A673 (cell line): ENCODE measurements around the gene CCDC157. TPM values are rescaled to one million over a fixed set of nuclear protein-coding genes. Genes with fewer than 3 reads are reported as not detected.

Experiments used
- BruUV-seq: library from RNA; stranded (reverse); fragments of 400-500 nt; replicated peaks from 2 replicates; lab custom pipeline; 2021; lab: Mats Ljungman, UMichigan
- CTCF ChIA-PET: fragments of 300-600 bp; sonication (Branson Sonifier 250); formaldehyde crosslinking; loops from one replicate; lab custom pipeline; 2022; ENCODE audit warnings: antibody characterized with exemption; lab: Charles Lee
- POLR2A ChIA-PET: fragments of 300-600 bp; sonication (Branson Sonifier 250); formaldehyde crosslinking; loops from one replicate; lab custom pipeline; 2022; ENCODE audit warnings: antibody characterized with exemption; ENCODE audit not compliant: low non-redundant PET; lab: Charles Lee
- DNase-seq: peaks from one replicate; pipeline ENCODE4 v3.0.0-alpha.2; 2015; ENCODE audit warnings: low spot score
- H3K27ac ChIP-seq: fragments of 200-600 bp; sonication (generic); 2 replicates; pipeline ENCODE4 v1.5.1; 2016; ENCODE audit warnings: mixed run types, low read depth, mild to moderate bottlenecking, mixed read lengths, antibody characterized with exemption, low read length; ENCODE audit not compliant: poor library complexity, severe bottlenecking
- H3K27me3 ChIP-seq: fragments of 200-600 bp; sonication (generic); replicated peaks from 2 replicates; pipeline ENCODE4 v1.6.1; 2017; ENCODE audit warnings: mixed run types, low read depth, mild to moderate bottlenecking, mixed read lengths, antibody characterized with exemption, low read length; ENCODE audit not compliant: insufficient read depth, poor library complexity
- H3K36me3 ChIP-seq: fragments of 200-600 bp; sonication (generic); 2 replicates; pipeline ENCODE4 v1.6.1; 2016; ENCODE audit warnings: mixed run types, mild to moderate bottlenecking, mixed read lengths, antibody characterized with exemption, low read length; ENCODE audit not compliant: insufficient read depth, poor library complexity, severe bottlenecking
- H3K4me1 ChIP-seq: fragments of 200-600 bp; sonication (generic); 2 replicates; pipeline ENCODE4 v1.6.1; 2017; ENCODE audit warnings: mixed run types, mild to moderate bottlenecking, mixed read lengths, antibody characterized with exemption, low read length; ENCODE audit not compliant: insufficient read depth, poor library complexity, severe bottlenecking
- H3K4me3 ChIP-seq: fragments of 200-600 bp; sonication (generic); 2 replicates; pipeline ENCODE4 v1.5.1; 2016; ENCODE audit warnings: low read depth, mixed run types, mild to moderate bottlenecking, mixed read lengths, low read length; ENCODE audit not compliant: poor library complexity, severe bottlenecking
- H3K9me3 ChIP-seq: fragments of 200-600 bp; sonication (generic); 2 replicates; pipeline ENCODE4 v1.6.1; 2016; ENCODE audit warnings: mixed run types, low read depth, mild to moderate bottlenecking, mixed read lengths, antibody characterized with exemption, low read length; ENCODE audit not compliant: poor library complexity, severe bottlenecking
- EZH2 ChIP-seq: fragments of 200-600 bp; sonication (generic); IDR thresholded peaks from 2 replicates; pipeline ENCODE4 v1.6.1; 2017; ENCODE audit warnings: borderline replicate concordance, low read depth, mild to moderate bottlenecking, mixed read lengths, antibody characterized with exemption, low read length; ENCODE audit not compliant: poor library complexity, severe bottlenecking
- intact Hi-C: fragments of 100-400 bp; cut with micrococcal nuclease; formaldehyde crosslinking; loops from one replicate; pipeline ENCODE4 v1.10.0; 2022; ENCODE audit not compliant: unreplicated experiment
- total RNA-seq: library from RNA; stranded (reverse); gene quantifications from 2 replicates; pipeline ENCODE4 v1.2.3, GENCODE V29; 2021
- TF ChIP-seq, protein P1 (sequence below): fragments of 300-800, 200-600 bp; sonication (generic); conservative IDR thresholded peaks from 2 replicates; pipeline ENCODE4 v1.5.1; 2017; ENCODE audit warnings: low read depth, mild to moderate bottlenecking, antibody characterized with exemption, low read length, moderate library complexity, mixed read lengths

Gene CCDC157
- total RNA-seq, 1 experiment from 2014 or later, result 5.7 TPM

DNA sequence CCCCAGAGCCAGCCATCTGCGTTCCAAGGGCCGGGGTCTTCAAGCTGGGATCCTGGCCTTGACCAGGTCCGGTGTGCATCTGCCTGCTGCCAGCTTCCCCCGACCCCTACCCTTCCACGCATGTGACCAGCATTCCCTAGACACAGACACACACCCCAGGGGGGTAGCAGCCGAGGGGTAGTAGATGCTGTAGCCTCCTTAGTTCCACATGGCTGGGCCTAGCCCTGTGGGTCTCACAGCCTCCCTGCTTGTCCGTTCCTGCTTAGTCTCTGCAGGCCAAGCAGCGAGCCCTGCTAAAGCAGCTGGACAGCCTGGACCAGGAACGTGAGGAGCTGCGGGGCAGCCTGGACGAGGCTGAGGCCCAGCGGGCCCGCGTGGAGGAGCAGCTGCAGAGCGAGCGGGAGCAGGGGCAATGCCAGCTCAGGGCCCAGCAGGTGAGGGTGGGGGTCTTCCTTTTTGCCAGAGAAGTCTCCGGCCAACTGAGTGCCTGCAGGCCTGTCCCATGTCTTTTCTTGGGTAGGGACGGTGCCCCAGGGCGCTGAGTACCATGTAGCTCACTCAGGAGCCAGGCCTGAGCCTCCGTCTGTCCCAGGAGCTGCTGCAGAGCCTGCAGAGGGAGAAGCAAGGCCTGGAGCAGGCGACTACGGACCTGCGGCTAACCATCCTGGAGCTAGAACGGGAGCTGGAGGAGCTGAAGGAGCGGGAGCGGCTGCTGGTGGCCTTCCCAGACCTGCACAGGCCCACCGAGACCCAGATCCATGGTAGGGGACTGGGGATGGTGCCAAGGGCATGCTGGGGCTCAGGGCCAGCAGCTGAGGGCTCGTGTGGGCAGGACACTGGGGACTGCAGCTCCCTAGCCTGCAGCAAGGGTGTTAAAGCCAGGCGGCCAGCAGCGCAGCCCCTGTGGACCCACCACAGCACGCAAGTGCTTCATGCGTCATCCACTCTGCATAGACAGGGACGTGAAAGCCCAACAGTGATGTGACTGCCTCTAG, 16.8 kb downstream of the CCDC157 start:
- no peaks in the 10 kb centered on the region for H3K27me3 ChIP-seq
- H3K9me3 ChIP-seq, result no peaks in the 10 kb centered on the region
- CTCF ChIA-PET, result no interaction called here
- no peaks in the 10 kb centered on the region for H3K36me3 ChIP-seq
- no peak for DNase-seq
- no TSS peak for BruUV-seq
- no peak for TF ChIP-seq EZH2
- TF ChIP-seq, protein P1, sequence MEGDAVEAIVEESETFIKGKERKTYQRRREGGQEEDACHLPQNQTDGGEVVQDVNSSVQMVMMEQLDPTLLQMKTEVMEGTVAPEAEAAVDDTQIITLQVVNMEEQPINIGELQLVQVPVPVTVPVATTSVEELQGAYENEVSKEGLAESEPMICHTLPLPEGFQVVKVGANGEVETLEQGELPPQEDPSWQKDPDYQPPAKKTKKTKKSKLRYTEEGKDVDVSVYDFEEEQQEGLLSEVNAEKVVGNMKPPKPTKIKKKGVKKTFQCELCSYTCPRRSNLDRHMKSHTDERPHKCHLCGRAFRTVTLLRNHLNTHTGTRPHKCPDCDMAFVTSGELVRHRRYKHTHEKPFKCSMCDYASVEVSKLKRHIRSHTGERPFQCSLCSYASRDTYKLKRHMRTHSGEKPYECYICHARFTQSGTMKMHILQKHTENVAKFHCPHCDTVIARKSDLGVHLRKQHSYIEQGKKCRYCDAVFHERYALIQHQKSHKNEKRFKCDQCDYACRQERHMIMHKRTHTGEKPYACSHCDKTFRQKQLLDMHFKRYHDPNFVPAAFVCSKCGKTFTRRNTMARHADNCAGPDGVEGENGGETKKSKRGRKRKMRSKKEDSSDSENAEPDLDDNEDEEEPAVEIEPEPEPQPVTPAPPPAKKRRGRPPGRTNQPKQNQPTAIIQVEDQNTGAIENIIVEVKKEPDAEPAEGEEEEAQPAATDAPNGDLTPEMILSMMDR, result no peak
- POLR2A ChIA-PET, result no interaction called here
- intact Hi-C loops, result no loop called here
- H3K4me3 ChIP-seq, result no peak overlapping the region
- H3K4me1 ChIP-seq, result no peaks in the 10 kb centered on the region
- no peak overlapping the region for H3K27ac ChIP-seq

- Histone ChIP-seq H3K9me3 (no peaks in the 10 kb centered on the region), H3K4me3 (no peak overlapping the region), H3K36me3 (no peaks in the 10 kb centered on the region), H3K4me1 (no peaks in the 10 kb centered on the region), H3K27me3 (no peaks in the 10 kb centered on the region), H3K27ac (no peak overlapping the region)
- CTCF ChIA-PET, result no interaction called here
- POLR2A ChIA-PET, result no interaction called here
- BruUV-seq, result no TSS peak
- intact Hi-C loops, result no loop called here
- TF ChIP-seq, protein P1, result no peak
- no peak for TF ChIP-seq EZH2
- DNase-seq, result no peak
These were observed 18.6 kb downstream of the CCDC157 start for GRCh38 chr22:30375312-30375849.

- ChIA-PET POLR2A (no interaction called here), CTCF (no interaction called here)
- Histone ChIP-seq H3K27ac (no peak overlapping the region), H3K36me3 (no peaks in the 10 kb centered on the region), H3K4me1 (no peaks in the 10 kb centered on the region), H3K4me3 (no peak overlapping the region), H3K27me3 (no peaks in the 10 kb centered on the region), H3K9me3 (no peaks in the 10 kb centered on the region)
- no peak for DNase-seq
- TF ChIP-seq, protein P1, result no peak
- TF ChIP-seq EZH2, result no peak
- no TSS peak for BruUV-seq
- intact Hi-C loops, result no loop called here
These were observed 23.2 kb downstream of the CCDC157 start for GRCh38 chr22:30380011-30380410.
